Endothelial cell of umbilical vein (primary cell): ENCODE measurements around the gene DGCR2.

Source experiments
- CTCF ChIP-seq, 2 donors: IDR thresholded peaks; 1 replicate in 1 of 2; 2 replicates in 1 of 2; pipeline ENCODE4 v1.5.1; 2011; ENCODE audit warnings: low read length in 2 of 2, mild to moderate bottlenecking in 2 of 2, moderate library complexity in 2 of 2, control low read depth in 1 of 2, inconsistent platforms in 1 of 2, low read depth in 1 of 2; ENCODE audit not compliant: insufficient read depth in 1 of 2; ENCODE audit errors: extremely low read depth in 1 of 2
- MYC ChIP-seq: IDR thresholded peaks from one replicate; pipeline ENCODE4 v1.6.1; 2011; ENCODE audit warnings: mild to moderate bottlenecking, low read depth, low read length

DNA sequence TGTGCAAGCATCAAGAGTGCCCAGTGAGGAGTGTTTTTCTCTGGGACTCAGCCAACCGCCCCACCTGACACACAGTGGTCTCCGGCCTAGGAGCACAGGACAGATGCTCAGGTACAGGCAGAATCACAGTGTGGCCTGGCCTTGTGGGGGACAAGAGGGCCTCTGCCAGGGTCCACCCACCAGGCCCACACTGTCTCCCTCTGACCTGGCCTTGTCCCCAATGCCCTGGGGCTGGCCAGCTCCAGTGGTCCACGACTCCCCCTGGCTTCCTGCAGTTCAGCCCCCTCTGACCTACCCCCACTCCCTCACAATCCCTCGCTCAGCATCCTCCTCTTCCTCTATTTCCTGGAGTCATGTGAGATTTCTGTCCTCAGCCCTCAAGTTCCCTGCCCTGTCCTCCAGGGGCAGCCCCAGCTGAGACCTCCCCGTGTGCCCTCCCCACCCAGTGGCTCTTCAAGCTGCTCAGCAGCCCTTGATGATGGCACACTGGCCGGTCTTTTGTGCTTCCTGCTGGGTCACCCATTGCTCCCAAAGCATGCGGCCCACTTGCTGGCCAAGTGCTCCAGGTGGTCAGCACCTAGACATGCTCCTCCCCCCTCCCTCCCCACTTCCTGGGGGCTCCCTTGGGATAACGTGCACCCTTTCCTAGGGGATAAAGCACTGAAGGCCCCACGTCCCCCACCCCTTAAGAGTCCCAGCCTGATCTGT lies 10.6 kb upstream of the DGCR2 start:
- no peak for TF ChIP-seq MYC
- no peak for TF ChIP-seq CTCF (IDR thresholded peaks at IDR 0.05; ENCODE audit: extremely low read depth in 1 of 2, insufficient read depth in 1 of 2, low read depth in 1 of 2, low read length in 2 of 2)
